K562 (cell line): ENCODE data around the gene YY1AP1. TPM values are rescaled to one million over a fixed set of nuclear protein-coding genes. Genes with fewer than 3 reads are reported as not detected.

Experiments used
- BCOR ChIP-seq: fragments of 450-650 bp; IDR thresholded peaks from 2 replicates; pipeline ENCODE4 v1.6.1; 2016
- DACH1 ChIP-seq: fragments of 450-650 bp; IDR thresholded peaks from 2 replicates; pipeline ENCODE4 v1.6.1; 2018; ENCODE audit not compliant: partially characterized antibody
- DPF2 ChIP-seq: fragments of 450-650 bp; IDR thresholded peaks from 2 replicates; pipeline ENCODE4 v1.6.1; 2016
- JUN ChIP-seq, 2 experiments: sonication (generic) in 1 of 2; formaldehyde crosslinking in 1 of 2; IDR thresholded peaks; 2 replicates each; pipeline versions ENCODE4 v1.6.1 to v1.8.0; 2012 to 2022; ENCODE audit warnings: borderline replicate concordance in 2 of 2, mild to moderate bottlenecking in 2 of 2, improper control_type of control experiment in 1 of 2, low read depth in 1 of 2, low read length in 1 of 2, missing genetic modification reagents in 1 of 2
- TRIM24 ChIP-seq, 2 experiments: fragments of 450-650 bp; IDR thresholded peaks; 2 replicates each; pipeline ENCODE4 v1.6.1; 2016
- ZNF384 ChIP-seq: IDR thresholded peaks from 2 replicates; pipeline ENCODE4 v1.6.1; 2012; ENCODE audit warnings: low read depth, low read length, improper control_type of control experiment
- polyA plus RNA-seq, 8 experiments: library from polyadenylated mRNA; depleted of rRNA in 4 of 8; stranded (reverse) in 5 of 8; unstranded in 3 of 8; fragments of >200 nt; fragmentation: Nextera tagmentation in 2 of 8; fragmentation: Illumina TruSeq in 1 of 8; extraction: Ambion mirVana in 2 of 8; extraction: Trizol in 1 of 8; gene quantifications; 2 replicates each; pipeline versions ENCODE4 v1.2.1 to v1.2.3, GENCODE V29; 2011 to 2014; ENCODE audit warnings: inconsistent platforms in 1 of 8, missing spikeins in 1 of 8
- total RNA-seq, 7 experiments: library from RNA; depleted of rRNA in 6 of 7; stranded (reverse); fragments of >200 nt in 6 of 7; fragmentation: Illumina TruSeq in 2 of 7; extraction: Trizol in 2 of 7; gene quantifications; 2 replicates each; pipeline versions ENCODE4 v1.2.1 to v1.2.3, GENCODE V29; 2011 to 2021; ENCODE audit warnings: low replicate concordance in 1 of 7
- TF ChIP-seq, protein P1 (sequence below): fragments of 450-650 bp; IDR thresholded peaks from 2 replicates; pipeline ENCODE4 v1.6.1; 2014; ENCODE audit warnings: low read depth, mild to moderate bottlenecking, moderate library complexity, borderline replicate concordance
- TF ChIP-seq, protein P2 (sequence below): fragments of 450-650 bp; IDR thresholded peaks from 2 replicates; pipeline ENCODE4 v1.6.1; 2016; ENCODE audit warnings: low read depth
- TF ChIP-seq, protein P3 (sequence below): sonication (generic); formaldehyde crosslinking; IDR thresholded peaks from 2 replicates; pipeline ENCODE4 v1.8.0; 2022; ENCODE audit warnings: mild to moderate bottlenecking, missing genetic modification reagents
- TF ChIP-seq, protein P4 (sequence below): fragments of 250-450 bp; sonication (Bioruptor Pico); IDR thresholded peaks from 2 replicates; pipeline ENCODE4 v1.5.0; 2021; ENCODE audit warnings: mild to moderate bottlenecking, moderate library complexity

The YY1AP1 gene
- total and polyA plus RNA-seq, 9 of the 15 experiments (the other 6 are each of a cell fraction or from before 2014, with no cell fraction given), result 18.4 to 90.7 (median 42.9) TPM

DNA sequence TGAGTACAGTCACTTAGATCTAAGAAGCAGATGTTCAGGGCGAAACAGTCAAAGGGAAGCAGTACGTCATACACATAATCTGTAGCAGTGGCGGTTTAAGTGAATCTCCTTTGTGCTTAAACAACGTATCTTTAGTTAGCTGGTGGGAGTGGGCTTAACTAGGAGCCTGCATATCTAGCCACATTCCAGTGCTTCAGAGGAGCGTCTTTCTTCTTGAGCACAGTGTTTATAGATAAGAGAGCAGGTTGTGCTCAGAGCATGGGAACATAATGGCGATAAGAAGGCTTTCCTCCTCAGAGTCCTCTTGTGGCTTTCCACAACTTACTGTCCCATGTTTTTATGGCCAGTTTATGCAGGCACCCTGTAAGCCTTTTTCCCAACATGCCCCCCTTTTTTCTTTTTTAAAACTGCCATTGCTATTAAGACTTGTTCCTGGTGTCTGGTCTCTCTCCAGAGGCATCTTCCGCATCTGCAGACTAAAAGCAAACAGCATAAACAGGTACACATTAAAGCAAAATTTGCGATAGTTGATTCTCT, 3.5 kb upstream of the YY1AP1 start (continued):
- TF ChIP-seq, protein P1, sequence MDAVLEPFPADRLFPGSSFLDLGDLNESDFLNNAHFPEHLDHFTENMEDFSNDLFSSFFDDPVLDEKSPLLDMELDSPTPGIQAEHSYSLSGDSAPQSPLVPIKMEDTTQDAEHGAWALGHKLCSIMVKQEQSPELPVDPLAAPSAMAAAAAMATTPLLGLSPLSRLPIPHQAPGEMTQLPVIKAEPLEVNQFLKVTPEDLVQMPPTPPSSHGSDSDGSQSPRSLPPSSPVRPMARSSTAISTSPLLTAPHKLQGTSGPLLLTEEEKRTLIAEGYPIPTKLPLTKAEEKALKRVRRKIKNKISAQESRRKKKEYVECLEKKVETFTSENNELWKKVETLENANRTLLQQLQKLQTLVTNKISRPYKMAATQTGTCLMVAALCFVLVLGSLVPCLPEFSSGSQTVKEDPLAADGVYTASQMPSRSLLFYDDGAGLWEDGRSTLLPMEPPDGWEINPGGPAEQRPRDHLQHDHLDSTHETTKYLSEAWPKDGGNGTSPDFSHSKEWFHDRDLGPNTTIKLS, result no peak
- TF ChIP-seq JUN (IDR thresholded peaks at IDR 0.05; ENCODE audit: borderline replicate concordance, low read depth, low read length) (no peak), JUN (CRISPR knock-in tag; IDR thresholded peaks at IDR 0.05; ENCODE audit: borderline replicate concordance) (no peak), DPF2 (peak; percentile 83), DACH1 (no peak), BCOR (peak; percentile 33; the same call in 1 of the 2 replicates), TRIM24 (IDR thresholded peaks at IDR 0.05) (peak; percentile 95 to 97), ZNF384 (no peak)
- TF ChIP-seq, protein P2, sequence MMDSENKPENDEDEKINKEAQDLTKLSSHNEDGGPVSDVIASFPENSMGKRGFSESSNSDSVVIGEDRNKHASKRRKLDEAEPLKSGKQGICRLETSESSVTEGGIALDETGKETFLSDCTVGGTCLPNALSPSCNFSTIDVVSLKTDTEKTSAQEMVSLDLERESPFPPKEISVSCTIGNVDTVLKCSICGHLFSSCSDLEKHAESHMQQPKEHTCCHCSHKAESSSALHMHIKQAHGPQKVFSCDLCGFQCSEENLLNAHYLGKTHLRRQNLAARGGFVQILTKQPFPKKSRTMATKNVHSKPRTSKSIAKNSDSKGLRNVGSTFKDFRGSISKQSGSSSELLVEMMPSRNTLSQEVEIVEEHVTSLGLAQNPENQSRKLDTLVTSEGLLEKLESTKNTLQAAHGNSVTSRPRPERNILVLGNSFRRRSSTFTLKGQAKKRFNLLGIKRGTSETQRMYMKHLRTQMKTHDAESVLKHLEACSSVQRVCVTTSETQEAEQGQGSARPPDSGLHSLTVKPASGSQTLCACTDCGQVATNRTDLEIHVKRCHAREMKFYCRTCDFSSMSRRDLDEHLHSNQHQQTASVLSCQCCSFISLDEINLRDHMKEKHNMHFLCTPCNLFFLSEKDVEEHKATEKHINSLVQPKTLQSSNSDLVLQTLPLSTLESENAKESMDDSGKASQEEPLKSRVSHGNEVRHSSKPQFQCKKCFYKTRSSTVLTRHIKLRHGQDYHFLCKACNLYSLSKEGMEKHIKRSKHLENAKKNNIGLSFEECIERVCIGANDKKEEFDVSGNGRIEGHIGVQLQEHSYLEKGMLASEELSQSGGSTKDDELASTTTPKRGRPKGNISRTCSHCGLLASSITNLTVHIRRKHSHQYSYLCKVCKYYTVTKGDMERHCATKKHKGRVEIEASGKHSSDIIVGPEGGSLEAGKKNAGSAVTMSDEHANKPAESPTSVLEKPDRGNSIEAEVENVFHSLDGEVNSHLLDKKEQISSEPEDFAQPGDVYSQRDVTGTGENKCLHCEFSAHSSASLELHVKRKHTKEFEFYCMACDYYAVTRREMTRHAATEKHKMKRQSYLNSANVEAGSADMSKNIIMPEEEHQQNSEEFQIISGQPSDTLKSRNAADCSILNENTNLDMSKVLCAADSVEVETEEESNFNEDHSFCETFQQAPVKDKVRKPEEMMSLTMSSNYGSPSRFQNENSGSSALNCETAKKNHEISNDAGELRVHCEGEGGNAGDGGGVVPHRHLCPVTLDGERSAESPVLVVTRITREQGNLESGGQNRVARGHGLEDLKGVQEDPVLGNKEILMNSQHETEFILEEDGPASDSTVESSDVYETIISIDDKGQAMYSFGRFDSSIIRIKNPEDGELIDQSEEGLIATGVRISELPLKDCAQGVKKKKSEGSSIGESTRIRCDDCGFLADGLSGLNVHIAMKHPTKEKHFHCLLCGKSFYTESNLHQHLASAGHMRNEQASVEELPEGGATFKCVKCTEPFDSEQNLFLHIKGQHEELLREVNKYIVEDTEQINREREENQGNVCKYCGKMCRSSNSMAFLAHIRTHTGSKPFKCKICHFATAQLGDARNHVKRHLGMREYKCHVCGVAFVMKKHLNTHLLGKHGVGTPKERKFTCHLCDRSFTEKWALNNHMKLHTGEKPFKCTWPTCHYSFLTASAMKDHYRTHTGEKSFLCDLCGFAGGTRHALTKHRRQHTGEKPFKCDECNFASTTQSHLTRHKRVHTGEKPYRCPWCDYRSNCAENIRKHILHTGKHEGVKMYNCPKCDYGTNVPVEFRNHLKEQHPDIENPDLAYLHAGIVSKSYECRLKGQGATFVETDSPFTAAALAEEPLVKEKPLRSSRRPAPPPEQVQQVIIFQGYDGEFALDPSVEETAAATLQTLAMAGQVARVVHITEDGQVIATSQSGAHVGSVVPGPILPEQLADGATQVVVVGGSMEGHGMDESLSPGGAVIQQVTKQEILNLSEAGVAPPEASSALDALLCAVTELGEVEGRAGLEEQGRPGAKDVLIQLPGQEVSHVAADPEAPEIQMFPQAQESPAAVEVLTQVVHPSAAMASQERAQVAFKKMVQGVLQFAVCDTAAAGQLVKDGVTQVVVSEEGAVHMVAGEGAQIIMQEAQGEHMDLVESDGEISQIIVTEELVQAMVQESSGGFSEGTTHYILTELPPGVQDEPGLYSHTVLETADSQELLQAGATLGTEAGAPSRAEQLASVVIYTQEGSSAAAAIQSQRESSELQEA, result no peak
- TF ChIP-seq, protein P3, sequence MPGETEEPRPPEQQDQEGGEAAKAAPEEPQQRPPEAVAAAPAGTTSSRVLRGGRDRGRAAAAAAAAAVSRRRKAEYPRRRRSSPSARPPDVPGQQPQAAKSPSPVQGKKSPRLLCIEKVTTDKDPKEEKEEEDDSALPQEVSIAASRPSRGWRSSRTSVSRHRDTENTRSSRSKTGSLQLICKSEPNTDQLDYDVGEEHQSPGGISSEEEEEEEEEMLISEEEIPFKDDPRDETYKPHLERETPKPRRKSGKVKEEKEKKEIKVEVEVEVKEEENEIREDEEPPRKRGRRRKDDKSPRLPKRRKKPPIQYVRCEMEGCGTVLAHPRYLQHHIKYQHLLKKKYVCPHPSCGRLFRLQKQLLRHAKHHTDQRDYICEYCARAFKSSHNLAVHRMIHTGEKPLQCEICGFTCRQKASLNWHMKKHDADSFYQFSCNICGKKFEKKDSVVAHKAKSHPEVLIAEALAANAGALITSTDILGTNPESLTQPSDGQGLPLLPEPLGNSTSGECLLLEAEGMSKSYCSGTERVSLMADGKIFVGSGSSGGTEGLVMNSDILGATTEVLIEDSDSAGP (CRISPR knock-in tag), result no peak
- TF ChIP-seq, protein P4, sequence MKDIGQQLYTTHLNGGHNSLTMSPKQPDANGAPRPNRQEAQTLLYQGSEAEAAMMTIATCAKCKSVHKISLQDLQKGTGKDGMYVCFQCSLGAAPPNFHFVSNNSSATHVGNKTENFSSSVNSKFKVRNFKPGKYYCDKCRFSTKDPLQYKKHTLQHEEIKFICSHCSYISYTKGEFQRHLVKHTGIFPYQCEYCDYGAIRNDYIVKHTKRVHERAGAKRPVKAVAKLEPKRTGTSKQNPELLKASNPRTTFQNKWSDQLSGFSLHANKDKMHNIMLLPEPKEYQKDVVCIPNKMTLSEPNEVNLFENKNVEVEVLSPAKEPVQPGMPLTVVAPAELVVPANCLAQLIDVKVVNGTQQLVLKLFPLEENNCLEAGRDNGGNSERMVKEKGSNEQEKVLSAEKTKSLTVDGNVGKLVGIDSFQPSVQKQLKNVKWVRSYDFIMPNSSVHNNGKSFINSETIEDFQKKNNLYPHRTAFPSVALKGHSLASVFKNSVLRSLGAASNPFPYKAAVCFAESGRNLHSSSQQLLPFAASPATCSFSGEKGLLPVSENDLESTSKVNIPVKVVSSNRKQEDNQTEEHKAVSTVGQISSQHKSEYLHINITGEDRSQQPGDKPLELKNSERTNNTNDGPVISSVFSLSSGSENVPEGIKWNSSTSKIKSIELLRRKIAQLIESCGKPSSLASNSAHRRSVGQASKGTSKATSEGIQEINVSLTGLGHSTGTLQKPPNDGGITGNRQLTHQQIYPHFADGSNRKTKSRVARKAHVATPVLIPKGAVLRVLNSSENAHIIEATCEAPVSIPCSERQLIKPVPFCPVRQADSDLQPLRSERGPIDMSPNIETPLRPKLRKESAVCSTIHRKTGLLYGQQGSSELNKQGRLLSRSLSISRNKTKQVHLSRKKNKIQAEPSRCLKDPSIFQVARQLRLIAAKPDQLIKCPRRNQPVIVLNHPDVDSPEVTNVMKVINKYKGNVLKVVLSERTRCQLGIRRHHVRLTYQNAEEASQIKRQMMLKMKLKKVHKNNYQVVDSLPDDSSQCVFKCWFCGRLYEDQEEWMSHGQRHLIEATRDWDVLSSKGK (CRISPR knock-in tag), result no peak
